ENCODE results near the gene TDG. TPM values are rescaled to one million over a fixed set of nuclear protein-coding genes. Genes with fewer than 3 reads are reported as not detected.

Gene TDG
- total RNA-seq, 1 donor from 2014 or later = 43.6 TPM

- no peaks in the 10 kb centered on the region for H3K4me1 Mint-ChIP-seq (ENCODE audit: unreplicated experiment)
- no peak overlapping the region for H3K4me3 Mint-ChIP-seq
- DNase-seq (ENCODE audit: extremely low spot score, unreplicated experiment) = no peak
- TF ChIP-seq, protein P1, sequence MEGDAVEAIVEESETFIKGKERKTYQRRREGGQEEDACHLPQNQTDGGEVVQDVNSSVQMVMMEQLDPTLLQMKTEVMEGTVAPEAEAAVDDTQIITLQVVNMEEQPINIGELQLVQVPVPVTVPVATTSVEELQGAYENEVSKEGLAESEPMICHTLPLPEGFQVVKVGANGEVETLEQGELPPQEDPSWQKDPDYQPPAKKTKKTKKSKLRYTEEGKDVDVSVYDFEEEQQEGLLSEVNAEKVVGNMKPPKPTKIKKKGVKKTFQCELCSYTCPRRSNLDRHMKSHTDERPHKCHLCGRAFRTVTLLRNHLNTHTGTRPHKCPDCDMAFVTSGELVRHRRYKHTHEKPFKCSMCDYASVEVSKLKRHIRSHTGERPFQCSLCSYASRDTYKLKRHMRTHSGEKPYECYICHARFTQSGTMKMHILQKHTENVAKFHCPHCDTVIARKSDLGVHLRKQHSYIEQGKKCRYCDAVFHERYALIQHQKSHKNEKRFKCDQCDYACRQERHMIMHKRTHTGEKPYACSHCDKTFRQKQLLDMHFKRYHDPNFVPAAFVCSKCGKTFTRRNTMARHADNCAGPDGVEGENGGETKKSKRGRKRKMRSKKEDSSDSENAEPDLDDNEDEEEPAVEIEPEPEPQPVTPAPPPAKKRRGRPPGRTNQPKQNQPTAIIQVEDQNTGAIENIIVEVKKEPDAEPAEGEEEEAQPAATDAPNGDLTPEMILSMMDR (conservative IDR thresholded peaks at IDR 0.05) = no peak
- no peak overlapping the region for H3K27ac Mint-ChIP-seq
- no peaks in the 10 kb centered on the region for H3K9me3 Mint-ChIP-seq
- no peaks in the 10 kb centered on the region for H3K36me3 Mint-ChIP-seq
- peaks cover 3% of the 10 kb centered on the region for H3K27me3 Mint-ChIP-seq
These were observed 33.3 kb downstream of the TDG start for GRCh38 chr12:103998976-103999375.

DNA sequence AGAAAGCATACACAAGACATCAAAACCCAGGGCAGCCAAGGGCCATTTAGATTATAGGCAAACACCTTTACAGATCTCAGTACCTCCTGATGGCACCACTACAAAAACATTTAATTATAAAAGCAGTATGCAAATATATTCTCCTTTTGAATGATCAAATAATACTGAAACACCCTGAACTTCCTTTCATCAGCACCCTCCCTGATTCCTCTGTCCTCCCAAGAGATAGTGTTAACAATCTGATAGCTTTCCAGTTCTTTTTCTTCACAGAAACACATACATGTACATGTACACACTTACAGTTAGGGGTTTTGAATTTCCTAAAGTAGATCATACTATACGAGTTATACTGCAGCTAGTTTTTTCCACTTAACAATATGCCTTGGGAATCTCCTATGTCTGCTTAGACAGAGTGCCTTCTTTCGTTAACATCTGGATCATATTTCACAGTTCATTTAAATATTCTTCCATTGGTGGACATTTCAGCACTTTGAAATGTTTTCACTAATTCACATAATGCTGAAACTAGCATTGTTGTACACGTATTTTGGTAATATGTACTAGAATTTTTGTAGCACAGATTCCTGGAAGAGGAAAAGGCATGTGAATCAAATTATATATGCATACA lies 35.2 kb downstream of the TDG start:
- Mint-ChIP-seq H3K27ac (no peak overlapping the region), H3K4me1 (ENCODE audit: unreplicated experiment) (no peaks in the 10 kb centered on the region), H3K36me3 (no peaks in the 10 kb centered on the region), H3K27me3 (peaks cover 3% of the 10 kb centered on the region), H3K4me3 (no peak overlapping the region), H3K9me3 (no peaks in the 10 kb centered on the region)
- no peak for DNase-seq (ENCODE audit: extremely low spot score, unreplicated experiment)
- TF ChIP-seq, protein P1 (conservative IDR thresholded peaks at IDR 0.05) = no peak

DNA sequence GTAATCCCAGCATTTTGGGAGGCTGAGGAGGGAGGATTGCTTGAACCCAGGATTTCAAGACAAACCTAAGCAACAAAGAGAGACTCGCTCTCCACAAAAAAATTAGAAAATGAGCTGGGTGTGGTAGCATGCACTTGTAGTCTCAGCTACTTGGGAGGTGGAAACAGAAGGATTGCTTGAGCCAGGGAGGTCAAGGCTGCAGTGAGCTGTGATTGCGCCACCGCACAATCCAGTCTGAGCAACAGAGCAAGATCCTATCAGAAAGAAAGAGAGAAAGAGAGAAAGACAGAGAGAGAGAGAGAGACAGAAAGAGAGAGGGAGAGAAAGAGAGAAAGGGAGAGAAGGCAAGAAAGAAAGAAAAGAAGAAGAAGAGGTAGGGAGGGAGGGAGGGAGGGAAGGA lies 37.0 kb downstream of the TDG start:
- TF ChIP-seq, protein P1 (conservative IDR thresholded peaks at IDR 0.05) = no peak
- no peak for DNase-seq (ENCODE audit: extremely low spot score, unreplicated experiment)

DNA sequence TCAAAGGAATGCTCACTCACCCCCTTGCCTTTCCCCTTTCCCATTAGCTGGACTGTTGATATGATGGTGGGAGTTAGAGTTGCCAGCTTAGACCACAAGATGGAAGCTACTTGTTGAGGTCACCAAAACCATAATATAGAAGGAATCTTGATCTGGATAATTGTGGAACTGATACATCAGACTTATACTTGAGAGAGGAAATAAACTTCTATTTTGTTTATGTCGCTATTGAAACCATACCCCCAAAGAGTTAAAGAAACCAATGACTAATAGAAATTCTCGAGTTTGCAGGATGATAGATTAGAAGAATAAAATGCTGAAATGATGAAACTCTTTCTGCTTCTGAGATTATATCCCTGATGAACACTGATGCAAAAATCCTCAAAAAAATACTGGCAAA lies 37.9 kb downstream of the TDG start:
- no peaks in the 10 kb centered on the region for H3K36me3 Mint-ChIP-seq
- DNase-seq (ENCODE audit: extremely low spot score, unreplicated experiment) = no peak
- peaks cover 6% of the 10 kb centered on the region for H3K9me3 Mint-ChIP-seq
- no peaks in the 10 kb centered on the region for H3K4me1 Mint-ChIP-seq (ENCODE audit: unreplicated experiment)
- H3K27me3 Mint-ChIP-seq = peaks cover 6% of the 10 kb centered on the region
- no peak overlapping the region for H3K4me3 Mint-ChIP-seq
- H3K27ac Mint-ChIP-seq = no peak overlapping the region
- TF ChIP-seq, protein P1 (conservative IDR thresholded peaks at IDR 0.05) = no peak

More for the DNA sequence above, 37.0 kb downstream of the TDG start:
- Mint-ChIP-seq H3K27ac (no peak overlapping the region), H3K4me1 (ENCODE audit: unreplicated experiment) (no peaks in the 10 kb centered on the region), H3K27me3 (peaks cover 6% of the 10 kb centered on the region), H3K9me3 (no peaks in the 10 kb centered on the region), H3K36me3 (no peaks in the 10 kb centered on the region), H3K4me3 (no peak overlapping the region)

GRCh38 chr12:104006929-104007328 lies 41.3 kb downstream of the TDG start:
- TF ChIP-seq, protein P1 (conservative IDR thresholded peaks at IDR 0.05) = no peak
- H3K27me3 Mint-ChIP-seq = peaks cover 4% of the 10 kb centered on the region
- no peak for DNase-seq (ENCODE audit: extremely low spot score, unreplicated experiment)
- no peaks in the 10 kb centered on the region for H3K4me1 Mint-ChIP-seq (ENCODE audit: unreplicated experiment)
- no peak overlapping the region for H3K4me3 Mint-ChIP-seq
- H3K27ac Mint-ChIP-seq = no peak overlapping the region
- no peaks in the 10 kb centered on the region for H3K36me3 Mint-ChIP-seq
- H3K9me3 Mint-ChIP-seq = peaks cover 6% of the 10 kb centered on the region

Measured in type B pancreatic cell (in vitro differentiated cells).